ENCODE results near the gene CREBL2.
"Not testable (repeated sequence)": the region's sequence is repeated elsewhere in the genome, so short reads cannot be mapped to it uniquely, and the experiment has no call there.

The CREBL2 gene

GRCh38 chr12:12651752-12652151 lies 40.1 kb downstream of the CREBL2 start:
- Histone ChIP-seq H3K9me2 (replicated peaks; ENCODE audit: control insufficient read depth, low read length) (no peaks in the 10 kb centered on the region), H3F3A (ENCODE audit: control insufficient read depth, insufficient read depth) (no peaks in the 10 kb centered on the region), H3K79me2 (ENCODE audit: control insufficient read depth, low read length) (no peaks in the 10 kb centered on the region), H4K20me1 (ENCODE audit: control insufficient read depth, insufficient read depth, low read depth, low read length) (no peaks in the 10 kb centered on the region), H3K36me3 (ENCODE audit: control insufficient read depth, low read length) (no peaks in the 10 kb centered on the region), H3K27me3 (ENCODE audit: control insufficient read depth, low read length) (0 out of 2 replicates have a peak, but pooled peaks cover 2% of the 10 kb centered on the region), H3K4me3 (ENCODE audit: low read length) (no peak overlapping the region), H3K4me2 (ENCODE audit: low read length) (no peak overlapping the region), H3K4me1 (ENCODE audit: control insufficient read depth, low read length) (peaks cover 7% of the 10 kb centered on the region), H3K9me3 (ENCODE audit: control insufficient read depth, insufficient read depth, low read length) (peaks cover 22% of the 10 kb centered on the region), H3K27ac (ENCODE audit: low read depth, low read length) (no peak overlapping the region)
- TF ChIP-seq CTCF (IDR thresholded peaks at IDR 0.05; ENCODE audit: low read depth, low read length, poor library complexity, severe bottlenecking) (no peak), EZH2phosphoT487 (IDR thresholded peaks at IDR 0.05; ENCODE audit: borderline replicate concordance, low read length) (no peak)

GRCh38 chr12:12652704-12653103 lies 41.0 kb downstream of the CREBL2 start:
- H3F3A ChIP-seq (ENCODE audit: control insufficient read depth, insufficient read depth); H4K20me1 ChIP-seq (ENCODE audit: control insufficient read depth, insufficient read depth, low read depth, low read length); H3K79me2 ChIP-seq (ENCODE audit: control insufficient read depth, low read length); H3K36me3 ChIP-seq (ENCODE audit: control insufficient read depth, low read length); H3K4me1 ChIP-seq (ENCODE audit: control insufficient read depth, low read length); H3K4me2 ChIP-seq (ENCODE audit: low read length); H3K4me3 ChIP-seq (ENCODE audit: low read length); H3K27me3 ChIP-seq (ENCODE audit: control insufficient read depth, low read length); H3K9me2 ChIP-seq (replicated peaks; ENCODE audit: control insufficient read depth, low read length); H3K27ac ChIP-seq (ENCODE audit: low read depth, low read length): not testable (repeated sequence)
- peaks cover 18% of the 10 kb centered on the region for H3K9me3 ChIP-seq (ENCODE audit: control insufficient read depth, insufficient read depth, low read length)

GRCh38 chr12:12653922-12654321 lies 42.2 kb downstream of the CREBL2 start:
- TF ChIP-seq CTCF (IDR thresholded peaks at IDR 0.05; ENCODE audit: low read depth, low read length, poor library complexity, severe bottlenecking) (no peak), EZH2phosphoT487 (IDR thresholded peaks at IDR 0.05; ENCODE audit: borderline replicate concordance, low read length) (no peak)
- Histone ChIP-seq H3K4me2 (ENCODE audit: low read length) (no peak overlapping the region), H3K9me3 (ENCODE audit: control insufficient read depth, insufficient read depth, low read length) (peaks cover 6% of the 10 kb centered on the region), H3K4me3 (ENCODE audit: low read length) (no peak overlapping the region), H3K4me1 (ENCODE audit: control insufficient read depth, low read length) (peaks cover 7% of the 10 kb centered on the region), H3K79me2 (ENCODE audit: control insufficient read depth, low read length) (no peaks in the 10 kb centered on the region), H3K9me2 (replicated peaks; ENCODE audit: control insufficient read depth, low read length) (no peaks in the 10 kb centered on the region), H4K20me1 (ENCODE audit: control insufficient read depth, insufficient read depth, low read depth, low read length) (no peaks in the 10 kb centered on the region), H3F3A (ENCODE audit: control insufficient read depth, insufficient read depth) (no peaks in the 10 kb centered on the region), H3K27me3 (ENCODE audit: control insufficient read depth, low read length) (0 out of 2 replicates have a peak, but pooled peaks cover 2% of the 10 kb centered on the region), H3K36me3 (ENCODE audit: control insufficient read depth, low read length) (no peaks in the 10 kb centered on the region), H3K27ac (ENCODE audit: low read depth, low read length) (no peak overlapping the region)

GRCh38 chr12:12654691-12655460 lies 43.2 kb downstream of the CREBL2 start:
- TF ChIP-seq EZH2phosphoT487 (IDR thresholded peaks at IDR 0.05; ENCODE audit: borderline replicate concordance, low read length) (no peak), CTCF (IDR thresholded peaks at IDR 0.05; ENCODE audit: low read depth, low read length, poor library complexity, severe bottlenecking) (no peak)
- Histone ChIP-seq H4K20me1 (ENCODE audit: control insufficient read depth, insufficient read depth, low read depth, low read length) (no peaks in the 10 kb centered on the region), H3K4me2 (ENCODE audit: low read length) (no peak overlapping the region), H3K36me3 (ENCODE audit: control insufficient read depth, low read length) (no peaks in the 10 kb centered on the region), H3K4me1 (ENCODE audit: control insufficient read depth, low read length) (peaks cover 7% of the 10 kb centered on the region), H3K27me3 (ENCODE audit: control insufficient read depth, low read length) (0 out of 2 replicates have a peak, but pooled peaks cover 2% of the 10 kb centered on the region), H3K79me2 (ENCODE audit: control insufficient read depth, low read length) (no peaks in the 10 kb centered on the region), H3K27ac (ENCODE audit: low read depth, low read length) (no peak overlapping the region), H3F3A (ENCODE audit: control insufficient read depth, insufficient read depth) (no peaks in the 10 kb centered on the region), H3K9me2 (replicated peaks; ENCODE audit: control insufficient read depth, low read length) (no peaks in the 10 kb centered on the region), H3K4me3 (ENCODE audit: low read length) (no peak overlapping the region), H3K9me3 (ENCODE audit: control insufficient read depth, insufficient read depth, low read length) (no peaks in the 10 kb centered on the region)

Data from DOHH2 (cell line).